Neural progenitor cell (in vitro differentiated cells): ENCODE data around the gene UBE2Q2.

Experiments used
- EZH2 ChIP-seq: fragments of 200-600 bp; sonication (generic); IDR thresholded peaks from 2 replicates; pipeline ENCODE4 v1.6.1; 2017; ENCODE audit warnings: antibody characterized with exemption, mild to moderate bottlenecking, moderate library complexity
- EZH2phosphoT487 ChIP-seq: fragments of 200-600 bp; sonication (generic); IDR thresholded peaks from 2 replicates; pipeline ENCODE4 v1.6.1; 2017; ENCODE audit warnings: antibody characterized with exemption

- TF ChIP-seq EZH2phosphoT487 (peak; percentile 28), EZH2 (peak; percentile 12)
These were observed at the start of gene UBE2Q2 for GRCh38 chr15:75842722-75843677.
